Tibial artery (tissue), 4 donors: ENCODE data around the gene BTLA.
A peak's percentile ranks its signal among the peaks of the same experiment; 100 is the strongest.

Experiments
- DNase-seq, 2 donors: peaks; one replicate each; pipeline ENCODE4 v3.0.0-alpha.2; 2019
- H3K27ac ChIP-seq, 2 donors: fragments of 200-600 bp; sonication (generic) in 1 of 2; 1 replicate in 1 of 2; 2 replicates in 1 of 2; pipeline ENCODE4 v1.5.1; 2018 to 2019; ENCODE audit warnings: mild to moderate bottlenecking in 1 of 2
- H3K27me3 ChIP-seq, 2 donors: fragments of 200-600 bp; sonication (generic) in 1 of 2; one replicate each; pipeline versions ENCODE4 v1.5.1 to v1.6.0; 2016 to 2019
- H3K36me3 ChIP-seq, 3 donors: fragments of 200-600 bp; sonication (generic) in 2 of 3; one replicate each; pipeline ENCODE4 v1.5.1; 2016 to 2019; ENCODE audit warnings: mild to moderate bottlenecking in 2 of 3
- H3K4me1 ChIP-seq, 4 donors: fragments of 200-600 bp; sonication (generic) in 2 of 4; 1 replicate in 3 of 4; 2 replicates in 1 of 4; pipeline ENCODE4 v1.5.1; 2016 to 2019
- H3K4me3 ChIP-seq, 2 donors: fragments of 200-600 bp; sonication (generic) in 1 of 2; 1 replicate in 1 of 2; 2 replicates in 1 of 2; pipeline ENCODE4 v1.5.1; 2018 to 2019; ENCODE audit warnings: mild to moderate bottlenecking in 2 of 2
- H3K9me3 ChIP-seq, 3 donors: fragments of 200-600 bp; sonication (generic) in 1 of 3; one replicate each; pipeline ENCODE4 v1.5.1; 2016 to 2019
- intact Hi-C: fragments of 100-400 bp; cut with DNase I; formaldehyde crosslinking; loops from one replicate; pipeline ENCODE4 v1.15.0; 2023; ENCODE audit warnings: low total_unique reads
- TF ChIP-seq, protein P1 (sequence below), 2 experiments: fragments of 200-600 bp in 1 of 2; fragments of 450-650 bp in 1 of 2; IDR thresholded peaks; one replicate each; pipeline ENCODE4 v1.5.1; 2017 to 2019; ENCODE audit warnings: antibody characterized with exemption in 2 of 2, mild to moderate bottlenecking in 1 of 2, moderate library complexity in 1 of 2

The BTLA gene

DNA sequence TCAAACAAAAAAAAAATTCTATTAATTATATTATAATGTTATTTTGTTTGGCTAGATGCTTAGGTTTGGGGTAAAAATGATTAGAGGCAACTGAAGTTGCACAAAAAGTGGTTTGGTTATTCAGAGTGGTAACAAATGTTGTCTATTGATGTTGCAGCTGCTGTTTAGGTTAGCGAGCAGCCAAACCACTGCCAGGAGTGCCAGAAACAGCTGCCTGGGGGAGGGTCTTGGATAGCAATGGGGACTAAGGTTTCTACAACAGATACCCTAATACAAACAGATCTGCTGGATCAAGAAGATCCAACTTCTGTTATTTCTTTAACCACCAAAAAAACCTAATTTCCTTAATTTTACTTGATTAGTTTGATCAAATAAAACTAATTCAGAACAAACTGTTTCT, 26.6 kb downstream of the BTLA start:
- TF ChIP-seq, protein P1, sequence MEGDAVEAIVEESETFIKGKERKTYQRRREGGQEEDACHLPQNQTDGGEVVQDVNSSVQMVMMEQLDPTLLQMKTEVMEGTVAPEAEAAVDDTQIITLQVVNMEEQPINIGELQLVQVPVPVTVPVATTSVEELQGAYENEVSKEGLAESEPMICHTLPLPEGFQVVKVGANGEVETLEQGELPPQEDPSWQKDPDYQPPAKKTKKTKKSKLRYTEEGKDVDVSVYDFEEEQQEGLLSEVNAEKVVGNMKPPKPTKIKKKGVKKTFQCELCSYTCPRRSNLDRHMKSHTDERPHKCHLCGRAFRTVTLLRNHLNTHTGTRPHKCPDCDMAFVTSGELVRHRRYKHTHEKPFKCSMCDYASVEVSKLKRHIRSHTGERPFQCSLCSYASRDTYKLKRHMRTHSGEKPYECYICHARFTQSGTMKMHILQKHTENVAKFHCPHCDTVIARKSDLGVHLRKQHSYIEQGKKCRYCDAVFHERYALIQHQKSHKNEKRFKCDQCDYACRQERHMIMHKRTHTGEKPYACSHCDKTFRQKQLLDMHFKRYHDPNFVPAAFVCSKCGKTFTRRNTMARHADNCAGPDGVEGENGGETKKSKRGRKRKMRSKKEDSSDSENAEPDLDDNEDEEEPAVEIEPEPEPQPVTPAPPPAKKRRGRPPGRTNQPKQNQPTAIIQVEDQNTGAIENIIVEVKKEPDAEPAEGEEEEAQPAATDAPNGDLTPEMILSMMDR (IDR thresholded peaks at IDR 0.05): no peak
- H3K4me1 ChIP-seq: peaks cover 0 to 33% (median 2%) of the 10 kb centered on the region in 4 donors
- no peaks in the 10 kb centered on the region for H3K36me3 ChIP-seq
- H3K27me3 ChIP-seq: no peaks in the 10 kb centered on the region
- DNase-seq: no peak
- no peak overlapping the region for H3K4me3 ChIP-seq
- intact Hi-C loops: no loop called here
- no peaks in the 10 kb centered on the region for H3K9me3 ChIP-seq
- H3K27ac ChIP-seq: no peak overlapping the region

DNA sequence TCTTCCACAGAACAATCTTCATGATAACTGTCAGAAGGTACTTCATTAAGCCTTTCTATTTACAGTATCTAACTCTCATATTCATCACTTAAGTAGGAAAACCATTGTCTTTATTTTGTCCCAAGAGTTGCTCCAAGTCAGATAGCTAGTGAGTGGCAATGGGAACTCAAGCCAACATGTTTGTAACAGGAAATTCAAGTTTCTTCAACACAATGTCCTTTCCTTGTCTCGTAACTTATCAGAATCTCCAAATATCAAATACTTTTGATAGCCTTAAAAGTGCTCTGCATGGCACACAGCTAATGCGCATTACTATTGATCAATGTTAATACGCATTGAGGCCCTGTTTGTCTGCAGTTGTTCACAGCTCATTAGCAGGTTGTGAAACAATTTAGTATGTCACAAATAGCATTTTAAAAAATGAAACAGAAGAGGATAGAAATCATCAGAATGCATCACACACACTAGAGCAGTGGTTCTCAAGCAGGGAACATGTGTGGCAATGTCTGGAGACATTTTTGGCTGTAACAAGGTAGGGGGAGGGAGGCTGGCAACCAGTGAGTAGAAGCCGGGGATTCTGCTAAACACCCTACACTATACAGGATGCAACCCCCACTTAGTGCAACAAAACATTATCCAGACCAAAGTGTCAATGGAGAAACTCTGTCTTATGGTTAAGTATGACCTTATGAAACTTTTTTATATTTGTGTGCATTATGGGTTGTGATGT, 27.5 kb downstream of the BTLA start:
- DNase-seq: no peak
- Histone ChIP-seq H3K36me3 (no peaks in the 10 kb centered on the region), H3K27ac (no peak overlapping the region), H3K4me3 (no peak overlapping the region), H3K9me3 (no peaks in the 10 kb centered on the region), H3K4me1 (peaks cover 0 to 38% (median 5%) of the 10 kb centered on the region in 4 donors), H3K27me3 (no peaks in the 10 kb centered on the region)
- TF ChIP-seq, protein P1 (IDR thresholded peaks at IDR 0.05): no peak
- intact Hi-C loops: no loop called here

- Histone ChIP-seq H3K4me1 (peaks cover 0 to 38% (median 5%) of the 10 kb centered on the region in 4 donors), H3K27me3 (no peaks in the 10 kb centered on the region), H3K36me3 (no peaks in the 10 kb centered on the region), H3K27ac (peak overlapping the region in 1 of 2 donors; percentile 39), H3K9me3 (no peaks in the 10 kb centered on the region), H3K4me3 (no peak overlapping the region)
- no peak for DNase-seq
- intact Hi-C loops: no loop called here
- TF ChIP-seq, protein P1 (IDR thresholded peaks at IDR 0.05): no peak
Observed at GRCh38 chr3:112470788-112471187, 28.5 kb downstream of the BTLA start.

DNA sequence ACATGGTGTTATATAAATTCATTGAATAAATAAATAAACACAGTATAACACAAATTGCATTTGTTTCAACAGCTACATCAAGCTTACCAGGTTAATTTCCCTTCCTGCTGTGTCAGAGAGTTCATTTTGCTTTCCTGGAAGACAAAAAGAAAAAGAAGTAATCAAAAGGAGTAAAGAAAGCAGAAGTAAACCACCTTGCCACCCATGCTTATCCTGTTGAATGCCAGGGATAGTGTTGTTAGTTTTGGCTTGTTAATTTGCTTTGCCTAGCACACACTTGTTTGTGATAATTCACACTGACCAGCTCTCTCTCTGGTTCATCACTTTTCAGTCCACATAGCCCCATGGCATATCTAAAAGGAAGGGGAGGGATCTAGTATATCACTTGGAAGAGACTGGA, 29.6 kb downstream of the BTLA start:
- H3K9me3 ChIP-seq: no peaks in the 10 kb centered on the region
- peaks cover 0 to 38% (median 5%) of the 10 kb centered on the region in 4 donors for H3K4me1 ChIP-seq
- no peak for DNase-seq
- TF ChIP-seq, protein P1 (IDR thresholded peaks at IDR 0.05): no peak
- H3K36me3 ChIP-seq: no peaks in the 10 kb centered on the region
- intact Hi-C loops: no loop called here
- H3K27me3 ChIP-seq: no peaks in the 10 kb centered on the region
- H3K4me3 ChIP-seq: no peak overlapping the region
- H3K27ac ChIP-seq: peak overlapping the region in 1 of 2 donors; percentile 39

- DNase-seq: no peak
- Histone ChIP-seq H3K4me1 (peaks cover 0 to 38% (median 5%) of the 10 kb centered on the region in 4 donors), H3K27me3 (no peaks in the 10 kb centered on the region), H3K4me3 (no peak overlapping the region), H3K36me3 (no peaks in the 10 kb centered on the region), H3K27ac (no peak overlapping the region), H3K9me3 (no peaks in the 10 kb centered on the region)
- intact Hi-C loops: no loop called here
- TF ChIP-seq, protein P1 (IDR thresholded peaks at IDR 0.05): no peak
Observed at GRCh38 chr3:112467539-112467938, 31.7 kb downstream of the BTLA start.
